ENCODE results near the gene POLK.
"Not testable (repeated sequence)": the region's sequence is repeated elsewhere in the genome, so short reads cannot be mapped to it uniquely, and the experiment has no call there.

Gene POLK

GRCh38 chr5:75491621-75492020 lies 20.1 kb upstream of the POLK start:
- POLR2A ChIA-PET (ENCODE audit: low non-redundant PET), result no interaction called here
- CTCF ChIA-PET, result interaction anchor here (0.5 kb wide), 1 partner anchor 1183 kb away, joined by 4 read pairs; no protein-coding TSS in a partner anchor
- no peak for TF ChIP-seq CTCF (conservative IDR thresholded peaks at IDR 0.05; ENCODE audit: low read depth)
- DNase-seq (ENCODE audit: low spot score), result no peak
- no peak overlapping the region for H3K27ac ChIP-seq

DNA sequence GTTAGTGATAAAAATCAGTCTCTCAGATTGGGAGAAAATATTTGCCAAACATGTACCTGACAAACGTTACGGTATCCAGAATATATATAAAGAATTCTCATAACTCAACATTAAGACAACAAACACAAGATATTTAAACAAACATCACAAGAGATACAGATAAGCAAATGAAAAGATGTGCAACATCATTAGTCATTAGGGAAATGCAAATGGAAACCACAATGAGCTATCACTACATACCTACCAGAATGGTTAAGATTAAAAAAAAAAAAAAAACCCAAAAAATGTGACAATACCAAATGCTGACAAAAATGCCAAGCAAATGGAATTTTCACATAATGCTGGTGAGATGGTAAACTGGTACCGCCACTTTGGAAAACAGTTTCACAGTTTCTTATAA lies 15.7 kb upstream of the POLK start:
- TF ChIP-seq CTCF (conservative IDR thresholded peaks at IDR 0.05; ENCODE audit: low read depth), result no peak
- no peak overlapping the region for H3K27ac ChIP-seq
- DNase-seq (ENCODE audit: low spot score), result no peak
- POLR2A ChIA-PET (ENCODE audit: low non-redundant PET), result no interaction called here
- CTCF ChIA-PET, result interaction anchor here (0.6 kb wide), 1 partner anchor 13 kb away, joined by 4 read pairs; no protein-coding TSS in a partner anchor

GRCh38 chr5:75498208-75498777 lies 13.4 kb upstream of the POLK start:
- POLR2A ChIA-PET (ENCODE audit: low non-redundant PET), result no interaction called here
- no peak for DNase-seq (ENCODE audit: low spot score)
- H3K27ac ChIP-seq, result no peak overlapping the region
- CTCF ChIA-PET, result no interaction called here
- no peak for TF ChIP-seq CTCF (conservative IDR thresholded peaks at IDR 0.05; ENCODE audit: low read depth)

DNA sequence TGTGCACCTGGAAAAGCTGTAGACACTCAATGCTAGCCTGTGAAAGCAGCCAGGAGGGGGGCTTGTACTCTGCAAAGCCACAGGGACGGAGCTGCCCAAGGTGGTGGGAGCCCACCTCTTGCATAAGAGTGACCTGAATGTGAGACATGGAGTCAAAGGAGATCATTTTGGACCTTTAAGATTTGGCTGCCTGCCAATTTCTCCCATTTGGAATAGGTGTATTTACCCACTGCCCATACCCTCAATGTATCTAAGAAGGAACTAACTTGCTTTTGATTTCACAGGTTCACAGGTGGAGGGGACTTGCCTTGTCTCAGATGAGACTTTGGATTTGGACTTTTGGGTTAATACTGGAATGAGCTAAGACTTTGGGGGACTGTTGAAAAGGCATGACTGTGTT lies 12.8 kb upstream of the POLK start:
- CTCF ChIA-PET; H3K27ac ChIP-seq; POLR2A ChIA-PET (ENCODE audit: low non-redundant PET); DNase-seq (ENCODE audit: low spot score): not testable (repeated sequence)

DNA sequence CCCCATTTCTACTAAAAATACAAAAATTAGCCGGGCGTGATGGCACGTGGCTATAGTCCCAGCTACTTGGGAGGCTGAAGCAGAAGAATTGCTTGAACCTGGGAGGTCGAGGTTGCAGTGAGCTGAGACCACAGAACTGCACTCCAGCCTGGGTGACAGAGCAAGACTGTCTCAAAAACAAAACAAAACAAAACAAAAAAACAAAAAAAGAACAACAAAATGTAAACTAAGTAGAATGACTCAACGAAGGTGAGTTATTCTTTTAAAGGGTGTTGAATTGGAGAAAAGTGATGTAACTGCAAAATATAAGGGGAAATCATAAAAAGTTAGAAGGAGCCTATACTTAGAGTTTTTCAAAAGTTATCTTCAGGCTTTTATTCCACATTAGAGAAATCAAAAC lies 6.6 kb upstream of the POLK start:
- POLR2A ChIA-PET (ENCODE audit: low non-redundant PET); DNase-seq (ENCODE audit: low spot score); H3K27ac ChIP-seq: not testable (repeated sequence)
- CTCF ChIA-PET, result interaction anchor here (0.6 kb wide), 1 partner anchor 278 kb away, joined by 3 read pairs; no protein-coding TSS in a partner anchor

- no peak overlapping the region for H3K27ac ChIP-seq
- ChIA-PET POLR2A (ENCODE audit: low non-redundant PET) (no interaction called here), CTCF (no interaction called here)
- no peak for DNase-seq (ENCODE audit: low spot score)
- no peak for TF ChIP-seq CTCF (conservative IDR thresholded peaks at IDR 0.05; ENCODE audit: low read depth)
These were observed 3.9 kb upstream of the POLK start for GRCh38 chr5:75507841-75508240.

DNA sequence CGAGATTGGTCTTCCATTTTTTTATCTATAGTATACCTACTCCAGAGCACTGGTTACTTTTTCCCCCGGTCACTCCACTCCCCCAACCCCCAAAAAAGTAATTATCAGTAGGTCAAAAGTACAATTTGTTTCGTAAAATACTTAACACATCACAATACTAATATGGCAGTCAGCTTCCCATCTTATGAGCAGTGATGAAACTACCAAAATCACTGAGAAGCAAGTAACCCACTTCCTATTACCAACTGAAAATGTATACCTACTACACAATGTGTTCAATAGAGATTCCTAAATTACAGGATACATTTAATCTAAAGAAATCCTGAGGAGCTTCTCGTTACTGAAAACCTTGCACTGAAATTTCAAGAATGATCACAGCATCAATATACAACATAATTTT lies 2.1 kb upstream of the POLK start:
- POLR2A ChIA-PET (ENCODE audit: low non-redundant PET), result no interaction called here
- DNase-seq (ENCODE audit: low spot score), result no peak
- no peak overlapping the region for H3K27ac ChIP-seq
- no peak for TF ChIP-seq CTCF (conservative IDR thresholded peaks at IDR 0.05; ENCODE audit: low read depth)
- CTCF ChIA-PET, result interaction anchor here (0.7 kb wide), 1 partner anchor 50 kb away, joined by 3 read pairs; no protein-coding TSS in a partner anchor
